Neuronal stem cell (in vitro differentiated cells): ENCODE data around the gene ADK.

Source experiments
- DNase-seq: peaks from one replicate; pipeline ENCODE4 v3.0.0-alpha.2; 2013; ENCODE audit warnings: low spot score
- H2AFZ ChIP-seq: one replicate; pipeline ENCODE4 v1.6.1; 2013; ENCODE audit warnings: mild to moderate bottlenecking, low read length, inconsistent platforms
- H2AK5ac ChIP-seq: 2 replicates; pipeline ENCODE4 v1.6.1; 2013; ENCODE audit warnings: low read depth, mild to moderate bottlenecking, inconsistent platforms, low read length, moderate library complexity, mixed read lengths
- H2BK120ac ChIP-seq: 2 replicates; pipeline ENCODE4 v1.6.1; 2013; ENCODE audit warnings: low read depth, mild to moderate bottlenecking, inconsistent platforms, low read length, moderate library complexity, mixed read lengths
- H2BK12ac ChIP-seq: one replicate; pipeline ENCODE4 v1.6.1; 2013; ENCODE audit warnings: low read length, inconsistent platforms
- H2BK15ac ChIP-seq: 2 replicates; pipeline ENCODE4 v1.6.1; 2013; ENCODE audit warnings: mild to moderate bottlenecking, low read length, inconsistent platforms, mixed read lengths
- H2BK5ac ChIP-seq: one replicate; pipeline ENCODE4 v1.6.1; 2013; ENCODE audit warnings: inconsistent platforms, mild to moderate bottlenecking, low read length, moderate library complexity
- H3K14ac ChIP-seq: one replicate; pipeline ENCODE4 v1.6.1; 2013; ENCODE audit warnings: low read length, inconsistent platforms
- H3K18ac ChIP-seq: 2 replicates; pipeline ENCODE4 v1.6.1; 2013; ENCODE audit warnings: low read length, inconsistent platforms
- H3K23ac ChIP-seq: 2 replicates; pipeline ENCODE4 v1.6.1; 2013; ENCODE audit warnings: low read depth, mild to moderate bottlenecking, mixed read lengths, low read length, inconsistent platforms; ENCODE audit not compliant: poor library complexity
- H3K27ac ChIP-seq: replicated peaks from 3 replicates; pipeline ENCODE4 v1.5.1; 2013; ENCODE audit warnings: low read length, inconsistent platforms
- H3K27me3 ChIP-seq, 3 experiments: 2 replicates each; pipeline ENCODE4 v1.6.1; 2013; ENCODE audit warnings: low read length in 3 of 3, mild to moderate bottlenecking in 2 of 3, inconsistent platforms in 1 of 3, low read depth in 1 of 3, mixed read lengths in 1 of 3, moderate library complexity in 1 of 3; ENCODE audit not compliant: control insufficient read depth in 3 of 3, insufficient read depth in 3 of 3
- H3K36me3 ChIP-seq, 2 donors: replicated peaks in 1 of 2; 2 replicates each; pipeline ENCODE4 v1.6.1; 2013; ENCODE audit warnings: low read length in 2 of 2; ENCODE audit not compliant: control insufficient read depth in 2 of 2, insufficient read depth in 2 of 2
- H3K4ac ChIP-seq: 2 replicates; pipeline ENCODE4 v1.6.1; 2013; ENCODE audit warnings: inconsistent platforms, mild to moderate bottlenecking, low read length, moderate library complexity
- H3K4me1 ChIP-seq, 2 donors: 1 replicate in 1 of 2; 2 replicates in 1 of 2; pipeline ENCODE4 v1.6.1; 2013; ENCODE audit warnings: low read length in 2 of 2, low read depth in 1 of 2; ENCODE audit not compliant: control insufficient read depth in 2 of 2, insufficient read depth in 1 of 2
- H3K4me2 ChIP-seq: one replicate; pipeline ENCODE4 v1.6.1; 2013; ENCODE audit warnings: mild to moderate bottlenecking, low read length, inconsistent platforms; ENCODE audit not compliant: insufficient read depth, poor library complexity, severe bottlenecking
- H3K4me3 ChIP-seq, 2 donors: 2 replicates each; pipeline ENCODE4 v1.5.1; 2013; ENCODE audit warnings: low read length in 2 of 2, mild to moderate bottlenecking in 2 of 2, inconsistent platforms in 1 of 2, moderate library complexity in 1 of 2
- H3K79me1 ChIP-seq: one replicate; pipeline ENCODE4 v1.6.1; 2013; ENCODE audit warnings: low read depth, mild to moderate bottlenecking, inconsistent platforms, low read length, moderate library complexity
- H3K9ac ChIP-seq: one replicate; pipeline ENCODE4 v1.6.1; 2013; ENCODE audit warnings: mild to moderate bottlenecking, low read depth, low read length, inconsistent platforms; ENCODE audit not compliant: poor library complexity
- H3K9me3 ChIP-seq, 2 donors: replicated peaks in 1 of 2; 2 replicates each; pipeline versions ENCODE3 to v1.6.1; 2013; ENCODE audit warnings: low read length in 2 of 2, mild to moderate bottlenecking in 2 of 2, inconsistent platforms in 1 of 2, low read depth in 1 of 2, mixed read lengths in 1 of 2, moderate library complexity in 1 of 2; ENCODE audit not compliant: control insufficient read depth in 2 of 2, insufficient read depth in 1 of 2
- H4K8ac ChIP-seq: one replicate; pipeline ENCODE4 v1.6.1; 2013; ENCODE audit warnings: low read depth, mild to moderate bottlenecking, inconsistent platforms, low read length, moderate library complexity
- H4K91ac ChIP-seq: one replicate; pipeline ENCODE4 v1.6.1; 2013; ENCODE audit warnings: low read length, low read depth, mild to moderate bottlenecking, inconsistent platforms; ENCODE audit not compliant: poor library complexity
- WGBS, 2 donors: extraction: QIAGEN DNeasy Blood & Tissue Kit; methylation state at CpG; one replicate each; pipeline ENCODE4 v1.1.7; 2013; ENCODE audit warnings: missing lambda C conversion rate in 2 of 2, mixed read lengths in 1 of 2; ENCODE audit not compliant: insufficient read length in 2 of 2, insufficient replicate concordance in 1 of 2; ENCODE audit errors: extremely low coverage in 2 of 2; 5-methylcytosine and 5-hydroxymethylcytosine counted together

The ADK gene

GRCh38 chr10:74651565-74651964 is 500.5 kb downstream of the ADK start:
- DNase-seq, result no peak
- H2BK120ac ChIP-seq, result no peak overlapping the region
- no peaks in the 10 kb centered on the region for H3K79me1 ChIP-seq
- no peak overlapping the region for H2BK5ac ChIP-seq
- H2AK5ac ChIP-seq, result no peak overlapping the region
- H3K23ac ChIP-seq, result no peak overlapping the region
- H3K4me3 ChIP-seq, result no peak overlapping the region
- no peak overlapping the region for H2AFZ ChIP-seq
- no peak overlapping the region for H3K4ac ChIP-seq
- no peak overlapping the region for H3K14ac ChIP-seq
- no peak overlapping the region for H4K8ac ChIP-seq
- H3K36me3 ChIP-seq, result no peaks in the 10 kb centered on the region
- peaks cover 1 to 2% of the 10 kb centered on the region in 2 donors for H3K4me1 ChIP-seq
- H3K9ac ChIP-seq, result no peak overlapping the region
- H2BK15ac ChIP-seq, result no peak overlapping the region
- no peak overlapping the region for H3K18ac ChIP-seq
- H3K27me3 ChIP-seq, result no peaks in the 10 kb centered on the region
- no peak overlapping the region for H4K91ac ChIP-seq
- no peaks in the 10 kb centered on the region for H3K9me3 ChIP-seq
- no peak overlapping the region for H2BK12ac ChIP-seq
- H3K27ac ChIP-seq, result no peak overlapping the region
- no peak overlapping the region for H3K4me2 ChIP-seq

GRCh38 chr10:74652664-74653063 is 501.6 kb downstream of the ADK start:
- Histone ChIP-seq H2BK5ac (no peak overlapping the region), H3K36me3 (no peaks in the 10 kb centered on the region), H2BK12ac (no peak overlapping the region), H2AK5ac (no peak overlapping the region), H3K9me3 (no peaks in the 10 kb centered on the region), H3K4me3 (no peak overlapping the region), H3K79me1 (no peaks in the 10 kb centered on the region), H3K27me3 (no peaks in the 10 kb centered on the region), H2BK15ac (no peak overlapping the region), H3K27ac (no peak overlapping the region), H3K4me1 (peaks cover 0 to 2% of the 10 kb centered on the region in 2 donors), H2BK120ac (no peak overlapping the region), H3K4ac (no peak overlapping the region), H3K23ac (no peak overlapping the region), H4K8ac (no peak overlapping the region), H2AFZ (no peak overlapping the region), H3K18ac (no peak overlapping the region), H4K91ac (no peak overlapping the region), H3K14ac (no peak overlapping the region), H3K4me2 (no peak overlapping the region), H3K9ac (no peak overlapping the region)
- no peak for DNase-seq
- no CpG with 5 or more reads among the region's 7 CpGs for WGBS, 2 donors

- no peak overlapping the region for H3K4me3 ChIP-seq
- H2BK15ac ChIP-seq, result no peak overlapping the region
- H3K4me2 ChIP-seq, result no peak overlapping the region
- H3K79me1 ChIP-seq, result no peaks in the 10 kb centered on the region
- H2BK5ac ChIP-seq, result no peak overlapping the region
- no peaks in the 10 kb centered on the region for H3K27me3 ChIP-seq
- no peak overlapping the region for H3K9ac ChIP-seq
- H3K36me3 ChIP-seq, result no peaks in the 10 kb centered on the region
- no peak overlapping the region for H2AK5ac ChIP-seq
- no CpG with 5 or more reads among the region's 5 CpGs for WGBS, 2 donors
- H3K18ac ChIP-seq, result no peak overlapping the region
- H2BK12ac ChIP-seq, result no peak overlapping the region
- no peak overlapping the region for H3K4ac ChIP-seq
- H3K23ac ChIP-seq, result no peak overlapping the region
- H4K91ac ChIP-seq, result no peak overlapping the region
- H3K9me3 ChIP-seq, result no peaks in the 10 kb centered on the region
- H3K4me1 ChIP-seq, result peaks cover 0 to 2% of the 10 kb centered on the region in 2 donors
- no peak overlapping the region for H3K27ac ChIP-seq
- no peak overlapping the region for H2BK120ac ChIP-seq
- H2AFZ ChIP-seq, result no peak overlapping the region
- DNase-seq, result no peak
- H3K14ac ChIP-seq, result no peak overlapping the region
- H4K8ac ChIP-seq, result no peak overlapping the region
These were observed 507.5 kb downstream of the ADK start for GRCh38 chr10:74658511-74658910.

GRCh38 chr10:74662635-74663034 is 511.6 kb downstream of the ADK start:
- H3K79me1 ChIP-seq, result no peaks in the 10 kb centered on the region
- no peak overlapping the region for H3K27ac ChIP-seq
- H3K36me3 ChIP-seq, result no peaks in the 10 kb centered on the region

More at GRCh38 chr10:74662635-74663034, 511.6 kb downstream of the ADK start:
- no peak overlapping the region for H3K9ac ChIP-seq
- no peak overlapping the region for H4K91ac ChIP-seq
- no peak overlapping the region for H3K4me3 ChIP-seq
- no peak overlapping the region for H3K4me2 ChIP-seq
- DNase-seq, result no peak
- no peak overlapping the region for H2AK5ac ChIP-seq
- WGBS, 2 donors, result no CpG with 5 or more reads among the region's 3 CpGs
- H3K18ac ChIP-seq, result no peak overlapping the region
- no peak overlapping the region for H3K4ac ChIP-seq
- no peak overlapping the region for H2BK15ac ChIP-seq
- H3K9me3 ChIP-seq, result no peaks in the 10 kb centered on the region
- no peak overlapping the region for H2BK5ac ChIP-seq
- H4K8ac ChIP-seq, result no peak overlapping the region
- H2BK12ac ChIP-seq, result no peak overlapping the region
- H3K23ac ChIP-seq, result no peak overlapping the region
- no peak overlapping the region for H2BK120ac ChIP-seq
- no peak overlapping the region for H2AFZ ChIP-seq
- no peak overlapping the region for H3K14ac ChIP-seq
- H3K27me3 ChIP-seq, result no peaks in the 10 kb centered on the region
- H3K4me1 ChIP-seq, result no peaks in the 10 kb centered on the region
